Skeletal muscle satellite cell (primary cell): ENCODE results near the gene TNIK.
A peak's percentile ranks its signal among the peaks of the same experiment; 100 is the strongest.
"Not testable (repeated sequence)": the region's sequence is repeated elsewhere in the genome, so short reads cannot be mapped to it uniquely, and the experiment has no call there.

Experiments
- H3K27me3 ChIP-seq: 2 replicates; pipeline ENCODE4 v1.7.0; 2013; ENCODE audit warnings: low read length; ENCODE audit not compliant: control insufficient read depth, insufficient read depth
- H3K36me3 ChIP-seq: 2 replicates; pipeline ENCODE4 v1.7.0; 2013; ENCODE audit warnings: mild to moderate bottlenecking, control low read depth, low read length; ENCODE audit not compliant: insufficient read depth
- H3K4me1 ChIP-seq: 2 replicates; pipeline ENCODE4 v1.7.0; 2013; ENCODE audit warnings: low read length; ENCODE audit not compliant: control insufficient read depth, insufficient read depth
- H3K4me2 ChIP-seq: 2 replicates; pipeline ENCODE4 v1.7.0; 2013; ENCODE audit warnings: mild to moderate bottlenecking, low read length
- H3K4me3 ChIP-seq: 2 replicates; pipeline ENCODE4 v1.7.0; 2013; ENCODE audit warnings: low read length
- H3K9ac ChIP-seq: 2 replicates; pipeline ENCODE4 v1.7.0; 2013; ENCODE audit warnings: mild to moderate bottlenecking, low read depth, low read length, moderate library complexity
- H3K9me3 ChIP-seq: replicated peaks from 2 replicates; pipeline ENCODE4 v1.7.0; 2013; ENCODE audit warnings: mild to moderate bottlenecking, control low read depth, low read length

The TNIK gene

DNA sequence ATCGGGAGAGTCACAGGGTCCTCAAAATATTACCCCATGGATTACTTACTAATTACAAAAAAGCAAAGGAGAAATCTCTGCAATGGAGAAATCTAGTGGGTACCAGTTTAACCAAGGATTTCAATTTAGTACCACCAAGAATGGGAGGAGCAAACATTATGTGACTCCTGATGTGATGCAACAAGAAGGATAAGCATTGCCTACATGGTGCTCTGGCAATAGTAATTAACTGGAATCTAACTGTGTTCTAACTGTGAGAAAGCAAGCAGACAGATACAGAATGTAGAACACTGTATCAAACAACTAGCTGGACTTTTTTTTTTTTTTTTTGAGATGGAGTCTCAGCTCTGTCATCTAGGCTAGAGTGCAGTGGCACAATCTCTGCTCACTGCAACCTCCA, 159.2 kb downstream of the TNIK start:
- Histone ChIP-seq H3K4me2 (no peak overlapping the region), H3K4me1 (peaks cover 4% of the 10 kb centered on the region), H3K9ac (no peak overlapping the region), H3K4me3 (no peak overlapping the region), H3K9me3 (no peaks in the 10 kb centered on the region), H3K27me3 (peaks cover 16% of the 10 kb centered on the region), H3K36me3 (no peaks in the 10 kb centered on the region)

DNA sequence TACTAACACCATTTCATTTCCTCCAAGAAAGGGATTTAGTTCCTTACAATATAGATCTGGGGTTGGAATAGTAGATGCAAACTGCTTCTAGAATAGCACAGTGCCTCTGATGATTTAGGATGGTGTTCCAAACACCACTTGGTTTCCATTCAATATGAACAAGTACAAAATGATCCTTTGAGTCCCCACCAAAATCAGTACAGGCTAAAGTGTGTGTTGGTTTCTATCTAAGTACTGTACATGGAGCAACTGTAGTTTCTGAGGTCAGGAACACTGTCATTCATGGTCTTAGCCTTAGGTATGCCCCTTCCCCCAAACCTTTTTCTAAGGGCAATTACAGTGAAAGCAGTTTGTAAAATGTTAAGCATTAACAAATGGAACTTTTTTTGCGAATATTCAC, 162.3 kb downstream of the TNIK start:
- Histone ChIP-seq H3K4me1 (peaks cover 10% of the 10 kb centered on the region), H3K36me3 (no peaks in the 10 kb centered on the region), H3K9me3 (no peaks in the 10 kb centered on the region), H3K4me3 (no peak overlapping the region), H3K4me2 (no peak overlapping the region), H3K9ac (no peak overlapping the region), H3K27me3 (peaks cover 16% of the 10 kb centered on the region)

DNA sequence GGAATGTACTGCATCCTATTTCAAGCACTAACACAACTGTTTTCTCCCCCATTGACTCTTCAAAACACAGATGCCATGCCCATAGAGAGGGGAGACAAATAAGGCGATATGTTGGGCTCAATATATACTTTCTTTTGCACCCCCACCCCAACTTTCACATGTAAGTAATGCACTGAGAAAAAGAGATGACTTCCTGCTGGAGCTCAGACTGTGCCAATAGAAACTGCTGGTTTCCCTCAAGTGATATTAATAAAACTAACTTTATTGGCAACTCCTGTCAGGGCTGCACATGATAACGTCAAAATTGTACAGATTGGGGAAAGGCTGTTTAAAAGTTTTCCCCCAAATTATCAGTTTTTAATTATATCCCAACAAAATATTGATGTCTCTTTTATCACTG, 163.0 kb downstream of the TNIK start:
- Histone ChIP-seq H3K4me2 (no peak overlapping the region), H3K9me3 (no peaks in the 10 kb centered on the region), H3K9ac (no peak overlapping the region), H3K36me3 (no peaks in the 10 kb centered on the region), H3K4me1 (peaks cover 10% of the 10 kb centered on the region), H3K27me3 (peaks cover 16% of the 10 kb centered on the region), H3K4me3 (no peak overlapping the region)

GRCh38 chr3:171295484-171296373, 164.5 kb downstream of the TNIK start:
- Histone ChIP-seq H3K4me3 (no peak overlapping the region), H3K9ac (no peak overlapping the region), H3K4me2 (peak overlapping the region; percentile 6), H3K36me3 (no peaks in the 10 kb centered on the region), H3K27me3 (peaks cover 11% of the 10 kb centered on the region), H3K4me1 (peaks cover 10% of the 10 kb centered on the region), H3K9me3 (no peaks in the 10 kb centered on the region)

DNA sequence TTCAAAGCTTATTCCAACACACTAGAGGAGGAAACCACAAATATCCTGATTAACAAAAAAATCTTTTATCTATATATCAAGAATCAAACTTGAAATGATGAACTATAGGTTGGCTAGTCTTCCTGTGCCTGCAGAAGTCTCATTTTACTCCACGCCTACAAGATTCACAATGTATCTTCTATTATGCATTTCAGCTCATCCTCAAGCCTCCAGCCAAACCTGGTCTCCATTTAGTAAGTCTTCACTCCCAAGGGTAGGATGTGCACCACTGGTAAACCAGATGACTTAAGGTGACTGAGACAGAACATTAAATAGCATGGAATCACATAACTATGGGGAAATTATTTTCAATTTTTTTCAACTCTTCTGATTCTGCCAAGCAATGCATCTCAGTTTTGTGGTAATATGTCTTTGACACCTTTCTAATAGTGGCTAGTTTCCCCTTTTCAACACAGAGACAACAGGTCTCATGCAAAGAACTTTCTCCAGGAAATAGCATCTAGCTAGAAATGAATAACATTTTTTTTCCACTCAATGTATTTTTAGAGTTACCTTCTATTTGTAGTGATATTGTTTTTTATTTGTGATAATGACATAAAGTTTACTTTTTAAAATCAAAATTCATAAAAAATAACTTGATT, 166.9 kb downstream of the TNIK start:
- H3K4me2 ChIP-seq = no peak overlapping the region
- no peaks in the 10 kb centered on the region for H3K36me3 ChIP-seq
- H3K4me1 ChIP-seq = peaks cover 10% of the 10 kb centered on the region
- H3K9ac ChIP-seq = no peak overlapping the region
- H3K9me3 ChIP-seq = no peaks in the 10 kb centered on the region
- H3K27me3 ChIP-seq = no peaks in the 10 kb centered on the region
- no peak overlapping the region for H3K4me3 ChIP-seq

DNA sequence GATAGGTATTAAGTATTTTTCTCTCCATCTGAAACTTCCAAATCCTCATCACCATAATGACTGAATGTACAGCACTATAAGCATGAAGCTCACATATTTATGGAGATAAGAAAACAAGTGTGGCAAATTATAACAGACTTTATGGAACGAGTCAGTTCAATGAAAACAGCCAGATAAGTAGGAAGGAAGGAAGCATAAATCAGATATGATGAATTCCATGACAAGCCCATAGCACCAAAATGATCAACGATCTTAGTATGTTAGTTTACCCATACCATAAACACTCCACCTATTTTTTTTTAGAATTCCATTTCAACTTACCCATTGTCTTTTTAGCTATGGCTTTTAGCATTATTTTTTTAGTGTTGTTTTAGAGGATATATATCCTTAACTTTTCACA, 169.5 kb downstream of the TNIK start:
- Histone ChIP-seq H3K9me3 (no peaks in the 10 kb centered on the region), H3K4me2 (no peak overlapping the region), H3K36me3 (no peaks in the 10 kb centered on the region), H3K4me1 (peaks cover 5% of the 10 kb centered on the region), H3K9ac (no peak overlapping the region), H3K4me3 (no peak overlapping the region), H3K27me3 (no peaks in the 10 kb centered on the region)

- Histone ChIP-seq H3K9ac (no peak overlapping the region), H3K4me2 (no peak overlapping the region), H3K4me3 (no peak overlapping the region), H3K9me3 (no peaks in the 10 kb centered on the region), H3K36me3 (no peaks in the 10 kb centered on the region), H3K4me1 (peaks cover 16% of the 10 kb centered on the region), H3K27me3 (no peaks in the 10 kb centered on the region)
Observed at GRCh38 chr3:171289291-171289690, 170.9 kb downstream of the TNIK start.

- not testable (repeated sequence) for H3K36me3 ChIP-seq, H3K4me2 ChIP-seq, H3K9me3 ChIP-seq, H3K27me3 ChIP-seq, H3K9ac ChIP-seq, H3K4me3 ChIP-seq
- peaks cover 27% of the 10 kb centered on the region for H3K4me1 ChIP-seq
Observed at GRCh38 chr3:171287761-171288160, 172.4 kb downstream of the TNIK start.

GRCh38 chr3:171286580-171287249, 173.5 kb downstream of the TNIK start:
- no peaks in the 10 kb centered on the region for H3K36me3 ChIP-seq
- no peak overlapping the region for H3K4me2 ChIP-seq
- H3K27me3 ChIP-seq = no peaks in the 10 kb centered on the region
- H3K9ac ChIP-seq = no peak overlapping the region
- peaks cover 31% of the 10 kb centered on the region for H3K4me1 ChIP-seq
- no peak overlapping the region for H3K4me3 ChIP-seq
- no peaks in the 10 kb centered on the region for H3K9me3 ChIP-seq

DNA sequence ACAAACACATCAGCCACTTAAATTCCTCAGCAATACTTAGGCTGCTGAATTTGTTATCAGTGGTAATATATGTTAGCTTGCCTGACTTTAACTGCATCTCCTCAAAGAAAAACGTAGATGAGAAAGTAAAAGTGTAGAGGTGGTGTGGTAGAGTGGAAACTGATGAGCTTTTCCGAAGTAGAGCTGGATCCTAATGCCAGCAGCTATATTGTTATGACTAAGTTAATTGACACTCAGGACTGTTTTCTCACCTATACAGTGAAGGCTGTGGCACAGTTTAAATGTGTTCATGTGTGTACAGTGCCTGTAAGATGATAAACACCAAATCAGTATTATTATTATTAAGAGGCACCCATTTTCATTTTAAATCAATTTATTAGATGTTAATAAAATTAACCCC, 174.9 kb downstream of the TNIK start:
- Histone ChIP-seq H3K9me3 (no peaks in the 10 kb centered on the region), H3K36me3 (no peaks in the 10 kb centered on the region), H3K4me1 (peaks cover 32% of the 10 kb centered on the region), H3K27me3 (no peaks in the 10 kb centered on the region), H3K9ac (peak overlapping the region; percentile 72), H3K4me2 (peak overlapping the region; percentile 77), H3K4me3 (peak overlapping the region; percentile 17)

DNA sequence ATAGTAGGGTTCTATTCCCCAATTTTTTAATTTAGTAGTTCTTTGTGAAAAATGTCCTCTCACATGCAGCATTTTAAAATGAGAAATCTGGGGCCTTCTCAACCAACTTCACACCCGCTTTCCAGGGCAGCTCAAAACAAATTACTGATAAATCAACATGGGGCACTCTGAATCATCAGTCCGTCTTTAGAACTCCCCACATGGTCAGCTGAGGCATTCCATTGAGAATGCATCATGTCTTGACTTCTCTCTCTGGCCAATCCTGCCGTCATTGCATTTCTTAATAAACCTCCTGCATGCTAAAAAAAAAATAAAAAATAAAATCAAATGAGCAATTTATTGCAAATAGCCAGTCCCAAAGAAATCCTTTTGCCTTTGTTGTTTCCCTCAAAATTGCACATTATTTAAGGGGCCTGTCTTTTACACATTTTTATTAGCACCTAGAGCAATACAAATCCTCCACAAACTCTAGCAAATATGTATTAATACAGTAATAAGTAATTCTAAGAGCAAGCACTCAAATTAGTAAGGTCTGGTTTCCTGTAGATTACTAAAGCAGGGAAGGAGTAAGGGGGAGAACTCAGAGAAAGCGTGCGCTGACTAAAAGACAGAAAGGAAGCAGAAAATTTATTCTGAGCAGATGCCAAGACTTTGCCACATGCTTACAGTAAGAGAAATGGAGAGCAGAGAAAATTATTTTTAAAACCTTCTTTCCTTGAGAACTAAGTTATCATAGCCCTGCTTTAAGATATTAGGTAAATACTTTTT, 175.7 kb downstream of the TNIK start:
- Histone ChIP-seq H3K4me1 (peaks cover 32% of the 10 kb centered on the region), H3K36me3 (no peaks in the 10 kb centered on the region), H3K27me3 (no peaks in the 10 kb centered on the region), H3K9me3 (no peaks in the 10 kb centered on the region), H3K4me3 (peak overlapping the region; percentile 39), H3K9ac (peak overlapping the region; percentile 72), H3K4me2 (peak overlapping the region; percentile 77)
